LNCaP clone FGC (cell line): ENCODE results near the gene FLRT2.

Experiments
- DNase-seq: peaks from one replicate; pipeline ENCODE4 v3.0.0-alpha.2; 2011; ENCODE audit warnings: low read depth
- H3K4me3 ChIP-seq: 2 replicates; pipeline ENCODE4 v1.5.1; 2011; ENCODE audit warnings: mild to moderate bottlenecking, low read depth, low read length, control low read depth
- CTCF ChIP-seq: IDR thresholded peaks from 2 replicates; pipeline ENCODE4 v1.5.1; 2012; ENCODE audit warnings: mild to moderate bottlenecking; ENCODE audit not compliant: control insufficient read depth, insufficient read depth; ENCODE audit errors: extremely low read depth

Gene FLRT2

GRCh38 chr14:85529803-85530574 lies at the start of gene FLRT2:
Gene FLRT2, plus strand, starts transcription at chr14:85530144. Its CDS starts 91,371 bp downstream, at chr14:85621515.
- H3K4me3 ChIP-seq: no peak within 1 kb of the TSS
- no peak for DNase-seq
- no peak for TF ChIP-seq CTCF

GRCh38 chr14:85481471-85481870 lies 48.5 kb upstream of the FLRT2 start:
- peak; percentile 64 for DNase-seq
- no peak for TF ChIP-seq CTCF
- no peak overlapping the region for H3K4me3 ChIP-seq

GRCh38 chr14:85482552-85482951 lies 47.4 kb upstream of the FLRT2 start:
- no peak overlapping the region for H3K4me3 ChIP-seq
- DNase-seq: no peak
- TF ChIP-seq CTCF: no peak

- DNase-seq: peak; percentile 55
- no peak overlapping the region for H3K4me3 ChIP-seq
- TF ChIP-seq CTCF: no peak
Measured at GRCh38 chr14:85483037-85483436, 46.9 kb upstream of the FLRT2 start.

GRCh38 chr14:85483652-85484051 lies 46.3 kb upstream of the FLRT2 start:
- H3K4me3 ChIP-seq: no peak overlapping the region
- DNase-seq: no peak
- TF ChIP-seq CTCF: no peak

GRCh38 chr14:85487215-85487614 lies 42.7 kb upstream of the FLRT2 start:
- TF ChIP-seq CTCF: no peak
- DNase-seq: no peak
- no peak overlapping the region for H3K4me3 ChIP-seq

- no peak for TF ChIP-seq CTCF
- no peak overlapping the region for H3K4me3 ChIP-seq
- peak; percentile 98 for DNase-seq
Measured at GRCh38 chr14:85501751-85502150, 28.2 kb upstream of the FLRT2 start.
